ENCODE data around the gene BCR. TPM values are rescaled to one million over a fixed set of nuclear protein-coding genes. Genes with fewer than 3 reads are reported as not detected.
A peak's percentile ranks its signal among the peaks of the same experiment; 100 is the strongest.

Gene BCR
- total RNA-seq, 1 experiment from 2014 or later = 129 TPM

DNA sequence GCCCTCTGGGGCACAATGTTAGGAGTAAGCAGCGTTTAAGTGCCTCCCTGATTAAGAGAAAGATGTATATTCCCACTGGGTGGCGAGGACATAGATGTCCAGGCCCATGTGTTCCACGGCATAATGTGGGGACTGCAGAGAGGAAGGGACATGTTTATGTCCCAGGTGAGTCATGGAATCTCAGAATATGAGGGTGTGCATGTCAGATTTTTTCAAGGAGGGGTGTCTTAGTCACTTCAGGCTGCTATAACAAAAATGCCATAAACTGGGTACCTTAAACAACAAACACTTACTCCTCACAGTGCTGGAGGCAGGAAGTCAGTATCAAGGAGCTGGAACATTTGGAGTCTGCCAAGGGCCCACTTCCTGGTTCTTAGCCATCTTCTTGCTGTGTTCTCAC lies 55.1 kb downstream of the BCR start:
- H3K9me3 Mint-ChIP-seq = peaks cover 11% of the 10 kb centered on the region
- no peak overlapping the region for H3K4me3 Mint-ChIP-seq
- DNase-seq (ENCODE audit: low spot score) (no peak), ATAC-seq (no peak)
- peaks cover 84% of the 10 kb centered on the region for H3K4me1 Mint-ChIP-seq
- H3K36me3 Mint-ChIP-seq = peaks cover 21% of the 10 kb centered on the region
- 0 out of 2 replicates have a peak overlapping the region, but pooled peaks have one; percentile 26 for H3K27ac Mint-ChIP-seq
- no peaks in the 10 kb centered on the region for H3K27me3 Mint-ChIP-seq (ENCODE audit: low read depth)
- TF ChIP-seq, protein P1, sequence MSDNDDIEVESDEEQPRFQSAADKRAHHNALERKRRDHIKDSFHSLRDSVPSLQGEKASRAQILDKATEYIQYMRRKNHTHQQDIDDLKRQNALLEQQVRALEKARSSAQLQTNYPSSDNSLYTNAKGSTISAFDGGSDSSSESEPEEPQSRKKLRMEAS (CRISPR knock-in tag; IDR thresholded peaks at IDR 0.05) = no peak
- TF ChIP-seq RORB (CRISPR knock-in tag; IDR thresholded peaks at IDR 0.05) (no peak), HMGA2 (CRISPR knock-in tag; IDR thresholded peaks at IDR 0.05) (no peak), PRRX2 (CRISPR knock-in tag; IDR thresholded peaks at IDR 0.05) (no peak), ZNF219 (CRISPR knock-in tag; IDR thresholded peaks at IDR 0.05; ENCODE audit: borderline replicate concordance) (no peak), GABPB1 (CRISPR knock-in tag; IDR thresholded peaks at IDR 0.05) (no peak), CREB1 (CRISPR knock-in tag; IDR thresholded peaks at IDR 0.05) (no peak), JUN (CRISPR knock-in tag; IDR thresholded peaks at IDR 0.05) (no peak), RELA (CRISPR knock-in tag; IDR thresholded peaks at IDR 0.05; ENCODE audit: borderline replicate concordance) (no peak), OVOL2 (CRISPR knock-in tag; IDR thresholded peaks at IDR 0.05; ENCODE audit: borderline replicate concordance) (no peak), ZNF396 (CRISPR knock-in tag; IDR thresholded peaks at IDR 0.05; ENCODE audit: borderline replicate concordance) (no peak)
- TF ChIP-seq, protein P2, sequence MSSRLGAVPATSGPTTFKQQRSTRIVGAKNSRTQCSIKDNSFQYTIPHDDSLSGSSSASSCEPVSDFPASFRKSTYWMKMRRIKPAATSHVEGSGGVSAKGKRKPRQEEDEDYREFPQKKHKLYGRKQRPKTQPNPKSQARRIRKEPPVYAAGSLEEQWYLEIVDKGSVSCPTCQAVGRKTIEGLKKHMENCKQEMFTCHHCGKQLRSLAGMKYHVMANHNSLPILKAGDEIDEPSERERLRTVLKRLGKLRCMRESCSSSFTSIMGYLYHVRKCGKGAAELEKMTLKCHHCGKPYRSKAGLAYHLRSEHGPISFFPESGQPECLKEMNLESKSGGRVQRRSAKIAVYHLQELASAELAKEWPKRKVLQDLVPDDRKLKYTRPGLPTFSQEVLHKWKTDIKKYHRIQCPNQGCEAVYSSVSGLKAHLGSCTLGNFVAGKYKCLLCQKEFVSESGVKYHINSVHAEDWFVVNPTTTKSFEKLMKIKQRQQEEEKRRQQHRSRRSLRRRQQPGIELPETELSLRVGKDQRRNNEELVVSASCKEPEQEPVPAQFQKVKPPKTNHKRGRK (CRISPR knock-in tag; IDR thresholded peaks at IDR 0.05; ENCODE audit: borderline replicate concordance) = no peak
- TF ChIP-seq, protein P3, sequence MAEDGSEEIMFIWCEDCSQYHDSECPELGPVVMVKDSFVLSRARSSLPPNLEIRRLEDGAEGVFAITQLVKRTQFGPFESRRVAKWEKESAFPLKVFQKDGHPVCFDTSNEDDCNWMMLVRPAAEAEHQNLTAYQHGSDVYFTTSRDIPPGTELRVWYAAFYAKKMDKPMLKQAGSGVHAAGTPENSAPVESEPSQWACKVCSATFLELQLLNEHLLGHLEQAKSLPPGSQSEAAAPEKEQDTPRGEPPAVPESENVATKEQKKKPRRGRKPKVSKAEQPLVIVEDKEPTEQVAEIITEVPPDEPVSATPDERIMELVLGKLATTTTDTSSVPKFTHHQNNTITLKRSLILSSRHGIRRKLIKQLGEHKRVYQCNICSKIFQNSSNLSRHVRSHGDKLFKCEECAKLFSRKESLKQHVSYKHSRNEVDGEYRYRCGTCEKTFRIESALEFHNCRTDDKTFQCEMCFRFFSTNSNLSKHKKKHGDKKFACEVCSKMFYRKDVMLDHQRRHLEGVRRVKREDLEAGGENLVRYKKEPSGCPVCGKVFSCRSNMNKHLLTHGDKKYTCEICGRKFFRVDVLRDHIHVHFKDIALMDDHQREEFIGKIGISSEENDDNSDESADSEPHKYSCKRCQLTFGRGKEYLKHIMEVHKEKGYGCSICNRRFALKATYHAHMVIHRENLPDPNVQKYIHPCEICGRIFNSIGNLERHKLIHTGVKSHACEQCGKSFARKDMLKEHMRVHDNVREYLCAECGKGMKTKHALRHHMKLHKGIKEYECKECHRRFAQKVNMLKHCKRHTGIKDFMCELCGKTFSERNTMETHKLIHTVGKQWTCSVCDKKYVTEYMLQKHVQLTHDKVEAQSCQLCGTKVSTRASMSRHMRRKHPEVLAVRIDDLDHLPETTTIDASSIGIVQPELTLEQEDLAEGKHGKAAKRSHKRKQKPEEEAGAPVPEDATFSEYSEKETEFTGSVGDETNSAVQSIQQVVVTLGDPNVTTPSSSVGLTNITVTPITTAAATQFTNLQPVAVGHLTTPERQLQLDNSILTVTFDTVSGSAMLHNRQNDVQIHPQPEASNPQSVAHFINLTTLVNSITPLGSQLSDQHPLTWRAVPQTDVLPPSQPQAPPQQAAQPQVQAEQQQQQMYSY (CRISPR knock-in tag; IDR thresholded peaks at IDR 0.05) = no peak
- TF ChIP-seq, protein P4, sequence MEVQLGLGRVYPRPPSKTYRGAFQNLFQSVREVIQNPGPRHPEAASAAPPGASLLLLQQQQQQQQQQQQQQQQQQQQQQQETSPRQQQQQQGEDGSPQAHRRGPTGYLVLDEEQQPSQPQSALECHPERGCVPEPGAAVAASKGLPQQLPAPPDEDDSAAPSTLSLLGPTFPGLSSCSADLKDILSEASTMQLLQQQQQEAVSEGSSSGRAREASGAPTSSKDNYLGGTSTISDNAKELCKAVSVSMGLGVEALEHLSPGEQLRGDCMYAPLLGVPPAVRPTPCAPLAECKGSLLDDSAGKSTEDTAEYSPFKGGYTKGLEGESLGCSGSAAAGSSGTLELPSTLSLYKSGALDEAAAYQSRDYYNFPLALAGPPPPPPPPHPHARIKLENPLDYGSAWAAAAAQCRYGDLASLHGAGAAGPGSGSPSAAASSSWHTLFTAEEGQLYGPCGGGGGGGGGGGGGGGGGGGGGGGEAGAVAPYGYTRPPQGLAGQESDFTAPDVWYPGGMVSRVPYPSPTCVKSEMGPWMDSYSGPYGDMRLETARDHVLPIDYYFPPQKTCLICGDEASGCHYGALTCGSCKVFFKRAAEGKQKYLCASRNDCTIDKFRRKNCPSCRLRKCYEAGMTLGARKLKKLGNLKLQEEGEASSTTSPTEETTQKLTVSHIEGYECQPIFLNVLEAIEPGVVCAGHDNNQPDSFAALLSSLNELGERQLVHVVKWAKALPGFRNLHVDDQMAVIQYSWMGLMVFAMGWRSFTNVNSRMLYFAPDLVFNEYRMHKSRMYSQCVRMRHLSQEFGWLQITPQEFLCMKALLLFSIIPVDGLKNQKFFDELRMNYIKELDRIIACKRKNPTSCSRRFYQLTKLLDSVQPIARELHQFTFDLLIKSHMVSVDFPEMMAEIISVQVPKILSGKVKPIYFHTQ (CRISPR knock-in tag; IDR thresholded peaks at IDR 0.05) = no peak
- TF ChIP-seq, protein P5, sequence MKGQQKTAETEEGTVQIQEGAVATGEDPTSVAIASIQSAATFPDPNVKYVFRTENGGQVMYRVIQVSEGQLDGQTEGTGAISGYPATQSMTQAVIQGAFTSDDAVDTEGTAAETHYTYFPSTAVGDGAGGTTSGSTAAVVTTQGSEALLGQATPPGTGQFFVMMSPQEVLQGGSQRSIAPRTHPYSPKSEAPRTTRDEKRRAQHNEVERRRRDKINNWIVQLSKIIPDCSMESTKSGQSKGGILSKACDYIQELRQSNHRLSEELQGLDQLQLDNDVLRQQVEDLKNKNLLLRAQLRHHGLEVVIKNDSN (CRISPR knock-in tag; IDR thresholded peaks at IDR 0.05) = no peak
- ChIA-PET POLR2A (no interaction called here), CTCF (interaction anchor here (1.0 kb wide), 1 partner anchor 11 kb away, joined by 3 read pairs; no protein-coding TSS in a partner anchor)

DNA sequence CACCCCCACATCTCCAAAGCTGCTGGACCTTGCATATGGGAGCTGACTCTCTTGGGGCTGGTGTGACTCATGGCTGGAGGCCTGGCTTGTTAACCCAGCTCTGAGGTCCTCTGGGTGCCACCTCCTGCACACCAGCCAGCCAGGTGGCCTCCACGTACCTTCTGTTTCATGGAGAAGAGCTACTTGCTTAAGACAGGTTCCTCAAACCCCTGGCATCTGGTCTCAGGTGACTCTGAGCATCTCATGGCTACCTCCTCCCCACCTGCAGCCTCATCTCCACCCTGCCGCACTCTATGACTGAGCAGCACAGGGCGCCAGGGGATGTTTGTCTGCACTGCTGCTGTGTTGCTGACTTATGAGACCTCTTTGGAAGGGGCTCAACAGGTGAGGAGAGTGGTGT lies 55.7 kb downstream of the BCR start:
- no peak for DNase-seq (ENCODE audit: low spot score)
- POLR2A ChIA-PET = no interaction called here
- Mint-ChIP-seq H3K36me3 (peaks cover 21% of the 10 kb centered on the region), H3K4me1 (peaks cover 83% of the 10 kb centered on the region), H3K9me3 (peaks cover 11% of the 10 kb centered on the region), H3K4me3 (no peak overlapping the region), H3K27ac (peak overlapping the region; percentile 96), H3K27me3 (ENCODE audit: low read depth) (no peaks in the 10 kb centered on the region)
- no peak for ATAC-seq
- CTCF ChIA-PET = interaction anchor here (1.0 kb wide), 1 partner anchor 11 kb away, joined by 3 read pairs; no protein-coding TSS in a partner anchor
- TF ChIP-seq ZNF232 (CRISPR knock-in tag; IDR thresholded peaks at IDR 0.05) (no peak), NFYB (CRISPR knock-in tag; conservative IDR thresholded peaks at IDR 0.05; ENCODE audit: low read depth) (no peak), PRRX2 (CRISPR knock-in tag; IDR thresholded peaks at IDR 0.05) (no peak), ZNF423 (CRISPR knock-in tag; IDR thresholded peaks at IDR 0.05) (no peak), EMX1 (CRISPR knock-in tag; IDR thresholded peaks at IDR 0.05) (no peak)
- TF ChIP-seq, protein P6, sequence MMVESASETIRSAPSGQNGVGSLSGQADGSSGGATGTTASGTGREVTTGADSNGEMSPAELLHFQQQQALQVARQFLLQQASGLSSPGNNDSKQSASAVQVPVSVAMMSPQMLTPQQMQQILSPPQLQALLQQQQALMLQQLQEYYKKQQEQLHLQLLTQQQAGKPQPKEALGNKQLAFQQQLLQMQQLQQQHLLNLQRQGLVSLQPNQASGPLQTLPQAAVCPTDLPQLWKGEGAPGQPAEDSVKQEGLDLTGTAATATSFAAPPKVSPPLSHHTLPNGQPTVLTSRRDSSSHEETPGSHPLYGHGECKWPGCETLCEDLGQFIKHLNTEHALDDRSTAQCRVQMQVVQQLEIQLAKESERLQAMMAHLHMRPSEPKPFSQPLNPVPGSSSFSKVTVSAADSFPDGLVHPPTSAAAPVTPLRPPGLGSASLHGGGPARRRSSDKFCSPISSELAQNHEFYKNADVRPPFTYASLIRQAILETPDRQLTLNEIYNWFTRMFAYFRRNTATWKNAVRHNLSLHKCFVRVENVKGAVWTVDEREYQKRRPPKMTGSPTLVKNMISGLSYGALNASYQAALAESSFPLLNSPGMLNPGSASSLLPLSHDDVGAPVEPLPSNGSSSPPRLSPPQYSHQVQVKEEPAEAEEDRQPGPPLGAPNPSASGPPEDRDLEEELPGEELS (CRISPR knock-in tag; IDR thresholded peaks at IDR 0.05) = no peak
- TF ChIP-seq, protein P7, sequence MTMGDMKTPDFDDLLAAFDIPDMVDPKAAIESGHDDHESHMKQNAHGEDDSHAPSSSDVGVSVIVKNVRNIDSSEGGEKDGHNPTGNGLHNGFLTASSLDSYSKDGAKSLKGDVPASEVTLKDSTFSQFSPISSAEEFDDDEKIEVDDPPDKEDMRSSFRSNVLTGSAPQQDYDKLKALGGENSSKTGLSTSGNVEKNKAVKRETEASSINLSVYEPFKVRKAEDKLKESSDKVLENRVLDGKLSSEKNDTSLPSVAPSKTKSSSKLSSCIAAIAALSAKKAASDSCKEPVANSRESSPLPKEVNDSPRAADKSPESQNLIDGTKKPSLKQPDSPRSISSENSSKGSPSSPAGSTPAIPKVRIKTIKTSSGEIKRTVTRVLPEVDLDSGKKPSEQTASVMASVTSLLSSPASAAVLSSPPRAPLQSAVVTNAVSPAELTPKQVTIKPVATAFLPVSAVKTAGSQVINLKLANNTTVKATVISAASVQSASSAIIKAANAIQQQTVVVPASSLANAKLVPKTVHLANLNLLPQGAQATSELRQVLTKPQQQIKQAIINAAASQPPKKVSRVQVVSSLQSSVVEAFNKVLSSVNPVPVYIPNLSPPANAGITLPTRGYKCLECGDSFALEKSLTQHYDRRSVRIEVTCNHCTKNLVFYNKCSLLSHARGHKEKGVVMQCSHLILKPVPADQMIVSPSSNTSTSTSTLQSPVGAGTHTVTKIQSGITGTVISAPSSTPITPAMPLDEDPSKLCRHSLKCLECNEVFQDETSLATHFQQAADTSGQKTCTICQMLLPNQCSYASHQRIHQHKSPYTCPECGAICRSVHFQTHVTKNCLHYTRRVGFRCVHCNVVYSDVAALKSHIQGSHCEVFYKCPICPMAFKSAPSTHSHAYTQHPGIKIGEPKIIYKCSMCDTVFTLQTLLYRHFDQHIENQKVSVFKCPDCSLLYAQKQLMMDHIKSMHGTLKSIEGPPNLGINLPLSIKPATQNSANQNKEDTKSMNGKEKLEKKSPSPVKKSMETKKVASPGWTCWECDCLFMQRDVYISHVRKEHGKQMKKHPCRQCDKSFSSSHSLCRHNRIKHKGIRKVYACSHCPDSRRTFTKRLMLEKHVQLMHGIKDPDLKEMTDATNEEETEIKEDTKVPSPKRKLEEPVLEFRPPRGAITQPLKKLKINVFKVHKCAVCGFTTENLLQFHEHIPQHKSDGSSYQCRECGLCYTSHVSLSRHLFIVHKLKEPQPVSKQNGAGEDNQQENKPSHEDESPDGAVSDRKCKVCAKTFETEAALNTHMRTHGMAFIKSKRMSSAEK (CRISPR knock-in tag; IDR thresholded peaks at IDR 0.05; ENCODE audit: borderline replicate concordance) = no peak

All from WTC11 (cell line).